Activated CD4-positive, CD25-positive, alpha-beta regulatory T cell (primary cell): ENCODE data around the gene PKNOX2.

Source experiments
- DNase-seq, 4 experiments: peaks; one replicate each; lab custom pipeline; 2025; lab: John Stamatoyannopoulos, UW

The PKNOX2 gene

GRCh38 chr11:125262194-125262829, 97.8 kb downstream of the PKNOX2 start:
- DNase-seq = no peak

GRCh38 chr11:125262830-125263218, 98.3 kb downstream of the PKNOX2 start:
- DNase-seq = no peak

GRCh38 chr11:125263268-125263790, 98.8 kb downstream of the PKNOX2 start:
- no peak for DNase-seq

GRCh38 chr11:125264100-125265022, 99.8 kb downstream of the PKNOX2 start:
- no peak for DNase-seq

- no peak for DNase-seq
Observed at GRCh38 chr11:125267548-125267947, 103.0 kb downstream of the PKNOX2 start.

- no peak for DNase-seq
Observed at GRCh38 chr11:125268611-125269010, 104.1 kb downstream of the PKNOX2 start.

GRCh38 chr11:125270106-125270505, 105.6 kb downstream of the PKNOX2 start:
- DNase-seq = no peak

GRCh38 chr11:125270711-125271110, 106.2 kb downstream of the PKNOX2 start:
- no peak for DNase-seq

- DNase-seq = no peak
Observed at GRCh38 chr11:125271483-125272091, 107.0 kb downstream of the PKNOX2 start.

GRCh38 chr11:125272092-125272491, 107.5 kb downstream of the PKNOX2 start:
- DNase-seq = no peak

- DNase-seq = no peak
Observed at GRCh38 chr11:125272821-125273220, 108.3 kb downstream of the PKNOX2 start.

- no peak for DNase-seq
Observed at GRCh38 chr11:125273519-125274000, 109.0 kb downstream of the PKNOX2 start.

GRCh38 chr11:125274309-125274708, 109.8 kb downstream of the PKNOX2 start:
- no peak for DNase-seq

- DNase-seq = no peak
Observed at GRCh38 chr11:125274774-125275173, 110.2 kb downstream of the PKNOX2 start.

- DNase-seq = no peak
Observed at GRCh38 chr11:125275905-125276618, 111.5 kb downstream of the PKNOX2 start.

GRCh38 chr11:125276619-125276976, 112.0 kb downstream of the PKNOX2 start:
- DNase-seq = no peak

- DNase-seq = no peak
Observed at GRCh38 chr11:125279676-125280418, 115.3 kb downstream of the PKNOX2 start.

- no peak for DNase-seq
Observed at GRCh38 chr11:125280646-125281045, 116.1 kb downstream of the PKNOX2 start.

- no peak for DNase-seq
Observed at GRCh38 chr11:125281831-125282595, 117.5 kb downstream of the PKNOX2 start.

- DNase-seq = no peak
Observed at GRCh38 chr11:125282596-125282914, 118.0 kb downstream of the PKNOX2 start.
